NCI-H187 (cell line): ENCODE data around the gene ADA.
A peak's percentile ranks its signal among the peaks of the same experiment; 100 is the strongest.
"Not testable (repeated sequence)": the region's sequence is repeated elsewhere in the genome, so short reads cannot be mapped to it uniquely, and the experiment has no call there.

ENCODE experiments used
- DNase-seq, 2 experiments: peaks; one replicate each; lab custom pipeline; 2025; lab: John Stamatoyannopoulos, UW

Gene ADA

GRCh38 chr20:44651684-44652423, at the start of gene ADA:
Gene ADA, minus strand, starts transcription at chr20:44651699. Its CDS starts 92 bp downstream, at chr20:44651607.
- no peak for DNase-seq

DNA sequence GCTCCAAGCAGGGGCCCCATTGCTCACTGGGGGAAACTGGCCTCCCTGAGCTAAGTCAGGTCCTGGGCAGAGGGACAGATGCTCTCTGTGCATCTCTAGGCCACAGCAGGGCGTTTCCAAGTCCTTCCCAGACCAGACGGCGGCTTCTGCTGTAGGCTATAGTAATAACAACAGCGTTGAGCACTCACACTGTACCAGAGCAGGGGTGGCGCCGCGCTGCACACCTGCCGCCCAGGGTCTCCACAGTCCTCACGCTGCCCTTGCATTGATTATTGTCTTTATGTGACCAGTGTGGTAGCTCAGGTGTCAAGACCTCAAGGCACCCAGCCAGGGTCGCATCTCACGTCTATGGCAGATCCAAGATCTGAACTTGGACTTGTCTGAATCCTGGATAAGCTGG, 48.8 kb upstream of the ADA start:
- DNase-seq = no peak

GRCh38 chr20:44698351-44698750, 46.9 kb upstream of the ADA start:
- DNase-seq = no peak

GRCh38 chr20:44697041-44697440, 45.5 kb upstream of the ADA start:
- DNase-seq = not testable (repeated sequence)

- no peak for DNase-seq
These were observed 44.8 kb upstream of the ADA start for GRCh38 chr20:44696315-44696714.

- DNase-seq = no peak
These were observed 44.3 kb upstream of the ADA start for GRCh38 chr20:44695674-44696300.

- no peak for DNase-seq
These were observed 43.8 kb upstream of the ADA start for GRCh38 chr20:44695295-44695673.

DNA sequence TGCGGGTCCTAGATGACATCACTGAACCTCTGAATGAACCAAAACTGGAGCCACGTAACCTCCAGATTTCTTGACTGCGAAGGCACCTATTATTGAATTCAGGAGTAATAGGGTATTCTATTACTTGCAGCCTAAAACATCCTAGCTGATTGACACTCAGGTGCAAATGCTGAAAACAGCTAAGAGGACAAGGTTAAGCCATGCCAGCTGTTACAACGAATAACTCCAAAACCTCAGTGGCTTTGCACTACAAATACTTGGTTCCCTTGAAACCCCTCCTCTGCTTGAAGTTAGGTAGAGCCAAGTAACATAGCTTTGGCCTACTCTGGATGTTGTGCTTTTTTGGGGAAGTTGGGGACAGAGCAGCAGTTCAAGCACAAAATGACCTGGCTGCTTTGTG, 42.7 kb upstream of the ADA start:
- no peak for DNase-seq

DNA sequence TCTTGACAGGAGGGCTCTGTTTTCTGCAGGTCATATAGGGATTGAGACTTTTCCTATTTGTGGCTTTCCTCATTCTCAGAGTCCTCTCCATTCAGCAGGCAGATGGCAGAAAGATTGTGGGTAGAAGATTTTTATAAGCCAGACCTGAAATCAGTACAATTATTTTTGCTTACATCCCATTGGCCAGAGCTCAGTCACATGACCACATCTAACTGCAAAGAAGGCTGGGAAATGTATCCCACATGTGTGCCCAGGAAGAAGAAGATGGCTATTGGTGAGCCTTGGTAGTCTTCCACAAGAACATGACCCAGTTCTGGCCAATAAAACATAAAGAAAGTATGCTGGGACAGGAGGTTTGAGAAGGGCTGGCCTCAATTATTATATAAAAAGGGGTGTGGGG, 42.1 kb upstream of the ADA start:
- no peak for DNase-seq

DNA sequence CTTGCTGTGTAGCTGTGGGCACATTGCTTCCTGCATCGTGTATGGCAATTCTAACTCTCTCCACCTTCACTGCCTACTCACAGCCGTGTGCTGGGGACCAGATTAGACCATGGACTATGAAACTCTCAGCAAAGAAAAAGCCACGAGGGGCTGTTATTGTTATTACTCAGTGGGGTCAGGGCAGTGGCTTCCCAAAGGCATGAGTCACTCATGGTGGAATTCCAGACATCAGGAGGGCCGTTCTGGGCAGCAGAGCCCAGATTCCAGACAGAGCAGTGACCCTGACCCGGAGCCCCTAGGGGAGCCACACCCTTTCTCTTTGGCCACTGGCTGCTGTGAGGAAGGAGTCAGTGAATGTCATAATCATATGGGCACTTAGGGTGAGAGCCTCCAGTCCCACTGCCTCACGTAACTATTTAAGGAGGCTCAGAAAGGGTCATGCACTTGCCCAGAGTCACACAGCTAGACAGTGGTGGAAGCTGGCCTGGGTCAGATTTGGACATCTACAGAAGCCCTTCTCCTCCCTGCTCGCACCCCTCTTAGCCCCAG, 41.5 kb upstream of the ADA start:
- DNase-seq = no peak

DNA sequence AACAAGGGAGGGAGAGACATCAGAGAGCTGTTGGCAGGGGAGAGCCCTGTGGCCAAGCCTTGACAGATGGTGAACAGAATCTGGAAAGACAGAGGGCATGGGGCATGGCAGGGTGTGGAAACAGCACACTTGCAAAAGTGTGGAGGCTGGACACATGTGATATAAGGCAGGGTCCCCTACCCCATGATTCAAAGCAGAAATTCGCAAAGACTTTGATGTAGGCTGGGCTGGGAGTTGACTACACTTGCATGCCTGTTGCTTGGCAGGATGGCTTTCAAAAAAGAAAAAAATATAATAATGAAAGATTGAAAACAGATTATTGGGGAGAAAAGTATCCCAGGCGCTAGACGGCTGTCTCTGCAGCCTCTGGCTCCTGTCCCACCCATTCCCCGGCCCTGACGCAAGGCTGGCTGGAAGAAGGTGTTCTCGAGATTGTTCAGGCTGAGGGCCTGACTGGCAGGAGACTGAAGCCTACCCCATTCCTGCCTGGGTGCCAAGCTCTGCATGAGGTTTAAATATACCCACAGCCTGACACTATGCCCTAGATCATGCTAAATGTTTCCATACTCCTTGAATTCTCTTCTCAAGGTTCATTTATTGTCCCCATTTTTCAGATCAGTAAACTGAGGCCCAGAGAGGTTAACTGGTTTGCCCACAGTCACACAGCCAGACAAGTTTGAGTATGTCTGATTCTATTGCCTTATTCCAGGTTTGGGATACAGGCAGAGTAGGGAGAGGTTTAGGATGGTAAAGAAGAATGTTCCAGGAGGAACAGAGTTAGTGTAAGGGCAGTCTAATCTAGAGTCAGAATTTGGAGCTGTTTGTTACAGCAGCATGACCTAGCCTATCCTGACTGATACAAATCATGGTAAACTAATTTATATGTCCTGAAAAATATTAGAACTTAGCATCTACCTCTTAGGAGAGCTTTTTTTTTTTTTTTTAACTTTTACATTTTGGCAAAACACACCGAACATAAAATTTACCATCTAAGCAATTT, 40.2 kb upstream of the ADA start:
- no peak for DNase-seq

- DNase-seq = no peak
These were observed 39.4 kb upstream of the ADA start for GRCh38 chr20:44690781-44691423.

- no peak for DNase-seq
These were observed 38.3 kb upstream of the ADA start for GRCh38 chr20:44689809-44690208.

DNA sequence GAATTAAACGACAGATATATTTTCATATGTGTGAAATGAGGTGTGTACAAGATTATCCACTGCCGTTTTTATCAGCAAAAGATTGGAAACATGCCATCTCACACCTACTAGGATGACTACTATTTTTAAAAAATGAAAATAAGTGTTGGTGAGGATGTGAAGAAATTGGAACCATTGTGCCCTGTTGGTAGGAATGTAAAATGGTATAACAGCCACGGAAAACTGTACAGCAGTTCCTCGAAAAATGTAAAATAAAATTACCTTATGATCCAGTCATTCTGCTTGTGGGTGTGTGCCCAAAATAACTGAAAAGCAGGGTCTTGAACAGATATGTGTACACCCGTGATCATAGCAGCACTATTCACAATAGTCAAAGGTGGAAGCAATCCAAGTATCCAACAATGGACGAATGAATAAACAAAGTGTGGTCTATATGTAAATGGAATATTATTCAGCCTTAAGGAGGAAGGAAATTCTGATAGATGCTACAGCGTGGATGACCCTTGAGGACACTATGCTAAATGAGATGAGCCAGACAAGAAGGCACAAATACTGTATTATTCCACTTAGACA, 36.6 kb upstream of the ADA start:
- DNase-seq = no peak

DNA sequence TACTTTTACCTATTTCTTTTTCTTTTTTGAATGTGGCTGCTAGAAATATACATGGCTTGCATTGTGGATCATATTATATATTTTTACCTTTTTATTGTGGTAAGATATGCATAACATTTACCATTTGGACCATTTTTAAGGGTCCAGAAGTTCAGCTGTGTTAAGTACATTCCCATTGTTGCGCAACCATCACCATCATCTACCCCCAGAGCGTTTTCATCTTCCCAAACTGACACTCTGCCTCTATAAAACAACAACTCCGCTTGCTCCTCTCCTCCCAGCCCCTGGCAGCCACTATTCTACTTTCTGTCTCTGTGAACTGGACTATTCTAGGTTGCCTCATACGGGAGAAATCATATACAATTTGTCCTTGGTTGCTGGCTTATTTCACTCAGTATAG, 35.4 kb upstream of the ADA start:
- DNase-seq = no peak

DNA sequence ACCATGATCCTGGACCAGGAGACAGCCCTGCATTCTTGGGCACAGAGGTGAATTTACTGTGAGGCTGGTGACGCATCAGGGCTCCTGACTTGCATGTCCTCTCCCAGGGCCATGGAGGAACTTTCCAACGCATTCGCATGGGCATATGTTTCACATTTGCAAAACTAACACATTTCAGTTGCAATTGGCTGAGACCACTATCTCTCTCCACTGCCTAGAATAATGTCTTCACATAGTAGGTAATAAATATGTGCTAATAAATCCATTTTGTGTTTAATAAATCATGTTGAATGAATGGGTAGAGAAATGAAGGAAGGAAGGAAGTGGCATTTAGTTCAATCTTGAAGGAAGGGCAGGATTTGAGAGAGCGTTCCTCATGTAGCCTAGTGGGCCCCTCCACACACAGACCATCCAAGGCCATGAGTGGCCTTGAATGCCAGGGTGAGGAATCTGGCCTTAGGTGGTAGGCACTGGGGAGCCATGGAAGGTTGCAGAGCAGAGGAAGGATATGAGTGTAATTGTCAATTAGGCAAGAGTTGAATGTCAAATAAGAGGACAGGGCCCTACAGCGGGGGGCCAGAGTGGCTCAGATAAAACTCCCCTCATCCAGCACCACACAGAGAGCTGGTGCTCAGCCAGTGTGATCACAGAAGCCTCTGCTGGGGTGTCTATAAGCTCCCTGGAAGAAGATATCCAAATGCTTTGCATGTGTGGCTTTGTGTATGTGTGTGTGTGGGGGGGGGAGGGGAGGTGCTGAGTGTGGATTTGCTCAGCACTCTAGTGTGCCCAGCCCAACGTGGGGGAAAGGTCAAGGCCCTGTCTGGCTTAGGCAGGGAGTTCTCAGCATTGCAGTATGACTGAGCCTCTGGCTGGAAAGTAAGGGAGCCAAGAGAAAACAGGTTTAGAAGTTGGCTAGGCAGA, 32.8 kb upstream of the ADA start:
- no peak for DNase-seq

GRCh38 chr20:44683263-44684046, 32.0 kb upstream of the ADA start:
- DNase-seq = peak in 1 of 2 experiments; percentile 23

DNA sequence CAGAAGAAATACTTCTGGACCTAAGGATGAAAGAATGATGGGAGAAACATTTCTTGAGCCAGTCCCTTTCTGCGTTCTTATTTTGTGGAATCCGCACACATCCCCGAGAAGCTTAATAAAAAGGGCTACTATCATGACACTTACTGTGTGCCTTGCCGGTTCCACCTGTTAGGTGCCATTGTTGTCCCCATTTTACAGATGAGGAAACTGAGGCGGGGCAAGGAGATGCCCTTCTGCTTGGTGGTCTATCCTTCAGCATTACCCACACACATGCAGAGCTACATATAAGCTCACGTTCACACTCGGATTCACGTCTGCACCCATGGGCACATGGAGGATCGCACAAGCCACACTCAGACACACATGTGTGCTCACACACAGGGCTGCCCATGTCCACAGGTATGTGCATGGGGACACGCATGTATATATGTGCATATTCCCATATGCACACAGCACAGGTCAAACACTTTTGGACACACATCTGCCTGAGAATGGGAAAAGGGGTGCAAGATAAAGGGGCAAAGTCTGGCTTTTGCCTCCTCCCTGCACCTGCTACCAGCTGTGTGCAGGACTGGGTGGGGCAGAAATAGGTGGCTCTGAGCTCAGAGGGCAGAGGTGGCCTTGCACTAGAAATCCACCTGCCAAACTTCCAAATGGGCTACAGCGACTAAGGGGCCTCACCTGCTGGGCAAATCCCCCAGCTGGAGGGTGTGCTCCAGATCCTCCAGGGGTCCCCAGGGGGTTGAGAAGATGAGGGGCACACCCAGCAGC, 30.5 kb upstream of the ADA start:
- DNase-seq = no peak
